MM.1S (cell line): ENCODE measurements around the gene SLC6A11.
A peak's percentile ranks its signal among the peaks of the same experiment; 100 is the strongest.

ENCODE experiments used
- DNase-seq: peaks from one replicate; pipeline ENCODE4 v3.0.0-alpha.2; 2015
- H2AFZ ChIP-seq: fragments of 300-600 bp; sonication (generic); 2 replicates; pipeline ENCODE4 v1.6.0; 2016; ENCODE audit warnings: antibody characterized with exemption, low read length
- H3F3A ChIP-seq: fragments of 300-600 bp; sonication (generic); 2 replicates; pipeline ENCODE4 v1.6.1; 2016; ENCODE audit warnings: mild to moderate bottlenecking, antibody characterized with exemption, low read length, moderate library complexity, mixed read lengths; ENCODE audit not compliant: insufficient read depth
- H3K27ac ChIP-seq: fragments of 300-600 bp; sonication (generic); 2 replicates; pipeline ENCODE4 v1.5.1; 2016; ENCODE audit warnings: mild to moderate bottlenecking, low read length
- H3K27me3 ChIP-seq: fragments of 300-600 bp; sonication (generic); replicated peaks from 2 replicates; pipeline ENCODE4 v1.6.0; 2016; ENCODE audit warnings: low read length; ENCODE audit not compliant: insufficient read depth
- H3K36me3 ChIP-seq: fragments of 300-600 bp; sonication (generic); replicated peaks from 2 replicates; pipeline ENCODE4 v1.6.1; 2016; ENCODE audit warnings: mild to moderate bottlenecking, low read length, mixed read lengths; ENCODE audit not compliant: insufficient read depth
- H3K4me1 ChIP-seq: fragments of 300-600 bp; sonication (generic); 2 replicates; pipeline ENCODE4 v1.6.1; 2016; ENCODE audit warnings: low read length, mixed read lengths
- H3K4me2 ChIP-seq: fragments of 300-600 bp; sonication (generic); 2 replicates; pipeline ENCODE4 v1.6.0; 2016; ENCODE audit warnings: low read depth, low read length
- H3K4me3 ChIP-seq: fragments of 300-600 bp; sonication (generic); 2 replicates; pipeline ENCODE4 v1.5.1; 2016; ENCODE audit warnings: low read length, mixed read lengths
- H3K79me2 ChIP-seq: fragments of 300-600 bp; sonication (generic); 2 replicates; pipeline ENCODE4 v1.6.1; 2016; ENCODE audit warnings: mixed run types, low read length, mixed read lengths
- H3K9ac ChIP-seq: fragments of 300-600 bp; sonication (generic); 2 replicates; pipeline ENCODE4 v1.6.1; 2016; ENCODE audit warnings: low read length, mixed read lengths
- H3K9me2 ChIP-seq: fragments of 300-600 bp; sonication (generic); replicated peaks from 2 replicates; pipeline ENCODE4 v1.6.1; 2016; ENCODE audit warnings: mild to moderate bottlenecking, low read length, mixed read lengths; ENCODE audit not compliant: insufficient read depth
- H3K9me3 ChIP-seq: fragments of 300-600 bp; sonication (generic); replicated peaks from 2 replicates; pipeline ENCODE4 v1.6.1; 2016; ENCODE audit warnings: mild to moderate bottlenecking, low read length, mixed read lengths; ENCODE audit not compliant: insufficient read depth
- H4K20me1 ChIP-seq: fragments of 300-600 bp; sonication (generic); 2 replicates; pipeline ENCODE4 v1.6.1; 2016; ENCODE audit warnings: mild to moderate bottlenecking, low read length, moderate library complexity, mixed read lengths; ENCODE audit not compliant: insufficient read depth
- EZH2 ChIP-seq: fragments of 300-600 bp; sonication (generic); optimal IDR thresholded peaks from 2 replicates; pipeline ENCODE3; 2017; ENCODE audit warnings: low read depth, mild to moderate bottlenecking, antibody characterized with exemption, low read length, mixed read lengths
- EZH2phosphoT487 ChIP-seq: fragments of 300-600 bp; sonication (generic); IDR thresholded peaks from 2 replicates; pipeline ENCODE4 v1.6.1; 2018; ENCODE audit warnings: antibody characterized with exemption, low read length
- TF ChIP-seq, protein P1 (sequence below): fragments of 300-600 bp; sonication (generic); IDR thresholded peaks from 2 replicates; pipeline ENCODE4 v1.5.1; 2016; ENCODE audit warnings: antibody characterized with exemption, low read length, mixed read lengths

Gene SLC6A11

DNA sequence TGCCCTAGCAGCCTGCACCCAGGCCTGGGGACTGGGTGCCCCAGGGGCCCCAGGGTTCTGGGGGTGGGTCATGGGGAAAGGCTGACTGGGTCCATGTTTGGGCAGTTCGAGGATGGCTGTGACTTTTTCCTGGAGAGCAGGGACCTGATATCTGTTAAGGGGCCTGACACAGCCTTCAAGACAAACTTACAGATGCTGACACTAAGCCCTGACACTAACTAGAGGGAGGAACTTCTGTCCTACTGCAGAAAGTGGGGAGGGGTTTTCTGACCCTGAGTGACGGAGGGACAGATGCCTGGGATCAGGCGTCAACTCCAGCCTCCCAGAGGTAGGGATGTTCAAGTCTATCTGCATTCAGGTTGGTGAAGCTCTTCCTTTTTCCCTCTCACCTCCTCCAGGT is 45.0 kb upstream of the SLC6A11 start:
- Histone ChIP-seq H3K9me3 (no peaks in the 10 kb centered on the region), H3K27me3 (peaks cover 30% of the 10 kb centered on the region), H3F3A (no peaks in the 10 kb centered on the region), H3K4me2 (no peak overlapping the region), H3K9ac (no peak overlapping the region), H3K27ac (no peak overlapping the region), H3K9me2 (no peaks in the 10 kb centered on the region), H2AFZ (no peak overlapping the region), H3K4me3 (no peak overlapping the region), H3K4me1 (no peaks in the 10 kb centered on the region), H4K20me1 (no peaks in the 10 kb centered on the region), H3K36me3 (no peaks in the 10 kb centered on the region), H3K79me2 (no peaks in the 10 kb centered on the region)
- TF ChIP-seq EZH2 (no peak), EZH2phosphoT487 (no peak)
- TF ChIP-seq, protein P1, sequence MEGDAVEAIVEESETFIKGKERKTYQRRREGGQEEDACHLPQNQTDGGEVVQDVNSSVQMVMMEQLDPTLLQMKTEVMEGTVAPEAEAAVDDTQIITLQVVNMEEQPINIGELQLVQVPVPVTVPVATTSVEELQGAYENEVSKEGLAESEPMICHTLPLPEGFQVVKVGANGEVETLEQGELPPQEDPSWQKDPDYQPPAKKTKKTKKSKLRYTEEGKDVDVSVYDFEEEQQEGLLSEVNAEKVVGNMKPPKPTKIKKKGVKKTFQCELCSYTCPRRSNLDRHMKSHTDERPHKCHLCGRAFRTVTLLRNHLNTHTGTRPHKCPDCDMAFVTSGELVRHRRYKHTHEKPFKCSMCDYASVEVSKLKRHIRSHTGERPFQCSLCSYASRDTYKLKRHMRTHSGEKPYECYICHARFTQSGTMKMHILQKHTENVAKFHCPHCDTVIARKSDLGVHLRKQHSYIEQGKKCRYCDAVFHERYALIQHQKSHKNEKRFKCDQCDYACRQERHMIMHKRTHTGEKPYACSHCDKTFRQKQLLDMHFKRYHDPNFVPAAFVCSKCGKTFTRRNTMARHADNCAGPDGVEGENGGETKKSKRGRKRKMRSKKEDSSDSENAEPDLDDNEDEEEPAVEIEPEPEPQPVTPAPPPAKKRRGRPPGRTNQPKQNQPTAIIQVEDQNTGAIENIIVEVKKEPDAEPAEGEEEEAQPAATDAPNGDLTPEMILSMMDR, result no peak
- DNase-seq, result no peak

DNA sequence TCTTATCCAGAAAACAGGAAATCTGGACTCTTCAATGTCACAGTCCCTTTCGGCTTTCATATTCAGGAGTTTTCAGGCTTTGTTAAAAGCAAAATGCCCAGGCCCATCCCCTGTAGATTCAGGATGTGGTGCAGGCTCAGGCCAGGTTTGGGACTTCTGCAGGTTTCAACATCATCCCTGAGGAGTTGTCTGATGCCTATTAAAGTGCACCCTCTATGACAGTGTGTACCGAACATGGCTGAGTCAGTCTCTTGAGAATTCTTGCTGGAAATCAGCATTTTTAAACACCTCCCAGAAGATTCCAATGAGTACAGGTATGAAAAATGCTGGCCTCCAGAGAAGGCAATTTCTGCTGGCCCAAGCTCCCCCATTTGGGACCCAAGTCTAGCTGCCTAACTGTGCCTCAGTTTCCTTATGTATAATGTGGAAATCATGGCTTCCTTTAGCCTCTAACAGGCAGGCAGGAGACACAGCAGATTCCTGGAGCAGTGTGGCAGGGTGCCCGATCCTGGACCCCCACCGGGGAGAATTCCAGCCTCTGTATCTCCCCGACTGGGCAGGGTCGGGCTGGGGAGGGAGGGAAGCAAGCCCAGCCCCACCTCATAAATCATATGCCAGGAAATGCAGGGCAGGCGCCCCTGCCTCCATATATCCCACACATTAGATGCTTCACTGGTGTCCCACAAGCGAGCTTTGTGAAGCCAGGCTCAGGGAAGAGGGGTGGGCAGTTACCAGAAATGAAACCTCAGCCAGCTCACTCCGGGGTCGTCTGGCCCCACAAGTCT is 44.4 kb upstream of the SLC6A11 start:
- TF ChIP-seq EZH2 (no peak), EZH2phosphoT487 (no peak)
- TF ChIP-seq, protein P1, result no peak
- no peak overlapping the region for H3K27ac ChIP-seq
- no peaks in the 10 kb centered on the region for H4K20me1 ChIP-seq
- no peak overlapping the region for H3K4me3 ChIP-seq
- peaks cover 34% of the 10 kb centered on the region for H3K27me3 ChIP-seq
- no peak overlapping the region for H2AFZ ChIP-seq
- H3K79me2 ChIP-seq, result no peaks in the 10 kb centered on the region
- no peaks in the 10 kb centered on the region for H3F3A ChIP-seq
- H3K36me3 ChIP-seq, result no peaks in the 10 kb centered on the region
- no peaks in the 10 kb centered on the region for H3K9me2 ChIP-seq
- no peak for DNase-seq
- no peak overlapping the region for H3K9ac ChIP-seq
- peak overlapping the region; percentile 35; the same call in 1 of the 2 replicates for H3K4me2 ChIP-seq
- H3K9me3 ChIP-seq, result no peaks in the 10 kb centered on the region
- no peaks in the 10 kb centered on the region for H3K4me1 ChIP-seq

DNA sequence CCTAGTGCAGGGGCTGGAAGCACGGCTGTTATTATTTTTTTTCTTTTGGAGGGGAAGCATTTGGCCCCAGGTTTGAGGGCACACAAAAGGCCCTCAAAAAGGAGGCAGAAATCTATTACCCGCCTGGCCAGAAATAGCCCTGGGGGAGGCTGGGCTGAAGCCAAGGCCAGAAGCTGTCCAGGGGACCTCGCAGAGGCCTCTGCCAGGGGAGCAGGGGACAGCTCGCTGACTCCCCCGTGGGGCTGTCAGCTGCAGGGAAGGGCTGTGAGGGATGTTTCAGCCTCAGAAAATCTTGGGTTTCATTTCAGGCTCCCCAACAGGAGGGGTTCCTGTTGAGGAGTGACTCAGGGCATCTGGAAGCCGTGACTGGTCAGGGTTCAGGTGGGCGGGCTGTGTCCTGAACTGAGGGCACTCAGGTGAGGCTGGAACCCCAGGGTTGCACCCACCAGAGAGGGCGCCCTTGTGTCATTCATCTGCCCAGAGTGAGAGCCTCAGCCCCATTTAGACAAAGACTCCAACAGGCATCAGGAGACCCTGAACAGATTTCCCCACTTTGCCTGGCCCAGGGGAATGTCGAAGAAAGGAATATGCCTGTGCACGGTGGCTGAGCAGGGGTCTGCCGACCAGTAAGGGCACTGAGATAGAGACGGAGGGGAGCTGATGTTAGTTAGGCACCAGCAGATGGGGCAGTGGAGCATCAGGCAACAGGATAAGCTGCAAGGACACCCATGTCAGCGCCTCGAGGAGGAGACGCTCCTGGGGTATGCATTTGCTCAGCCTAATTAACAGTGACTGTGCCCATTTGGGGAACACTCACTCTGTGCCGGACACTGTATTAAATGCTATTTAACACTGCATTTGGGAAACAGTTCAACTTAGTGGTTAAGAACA is 43.5 kb upstream of the SLC6A11 start:
- Histone ChIP-seq H3K27ac (no peak overlapping the region), H3K4me1 (no peaks in the 10 kb centered on the region), H3K79me2 (no peaks in the 10 kb centered on the region), H2AFZ (0 out of 2 replicates have a peak overlapping the region, but pooled peaks have one; percentile 43), H3K4me2 (peak overlapping the region; percentile 35; the same call in 1 of the 2 replicates), H3K9me2 (no peaks in the 10 kb centered on the region), H3K27me3 (peaks cover 34% of the 10 kb centered on the region), H4K20me1 (no peaks in the 10 kb centered on the region), H3K9me3 (no peaks in the 10 kb centered on the region), H3K36me3 (no peaks in the 10 kb centered on the region), H3F3A (no peaks in the 10 kb centered on the region), H3K4me3 (0 out of 2 replicates have a peak overlapping the region, but pooled peaks have one; percentile 24), H3K9ac (no peak overlapping the region)
- DNase-seq, result peak; percentile 31
- TF ChIP-seq EZH2phosphoT487 (no peak), EZH2 (no peak)
- TF ChIP-seq, protein P1, result peak; percentile 61
